ENCODE data around the gene SAMD15.
A peak's percentile ranks its signal among the peaks of the same experiment; 100 is the strongest.
"Not testable (repeated sequence)": the region's sequence is repeated elsewhere in the genome, so short reads cannot be mapped to it uniquely, and the experiment has no call there.

Gene SAMD15

GRCh38 chr14:77375973-77376770 lies 1.0 kb upstream of the SAMD15 start:
- peak; percentile 9 to 23 for DNase-seq (ENCODE audit: low read depth in 2 of 2)

GRCh38 chr14:77377502-77377844 lies 294 bp downstream of the SAMD15 start:
- DNase-seq (ENCODE audit: low read depth in 2 of 2), result no peak

- DNase-seq (ENCODE audit: low read depth in 2 of 2), result no peak
These were observed 1.5 kb downstream of the SAMD15 start for GRCh38 chr14:77378701-77379100.

- DNase-seq (ENCODE audit: low read depth in 2 of 2), result no peak
These were observed 13.0 kb downstream of the SAMD15 start for GRCh38 chr14:77390188-77390587.

GRCh38 chr14:77400216-77400615 lies 23.0 kb downstream of the SAMD15 start:
- no peak for DNase-seq (ENCODE audit: low read depth in 2 of 2)

GRCh38 chr14:77403768-77404167 lies 26.6 kb downstream of the SAMD15 start:
- no peak for DNase-seq (ENCODE audit: low read depth in 2 of 2)

GRCh38 chr14:77406086-77406485 lies 28.9 kb downstream of the SAMD15 start:
- no peak for DNase-seq (ENCODE audit: low read depth in 2 of 2)

- DNase-seq (ENCODE audit: low read depth in 2 of 2), result no peak
These were observed 29.5 kb downstream of the SAMD15 start for GRCh38 chr14:77406718-77407117.

GRCh38 chr14:77407158-77407557 lies 30.0 kb downstream of the SAMD15 start:
- no peak for DNase-seq (ENCODE audit: low read depth in 2 of 2)

GRCh38 chr14:77409131-77409533 lies 32.0 kb downstream of the SAMD15 start:
- DNase-seq (ENCODE audit: low read depth in 2 of 2), result no peak

- DNase-seq (ENCODE audit: low read depth in 2 of 2), result not testable (repeated sequence)
These were observed 38.3 kb downstream of the SAMD15 start for GRCh38 chr14:77415403-77416030.

- not testable (repeated sequence) for DNase-seq (ENCODE audit: low read depth in 2 of 2)
These were observed 38.9 kb downstream of the SAMD15 start for GRCh38 chr14:77416098-77416497.

GRCh38 chr14:77416836-77417235 lies 39.7 kb downstream of the SAMD15 start:
- no peak for DNase-seq (ENCODE audit: low read depth in 2 of 2)

GRCh38 chr14:77421201-77421600 lies 44.0 kb downstream of the SAMD15 start:
- no peak for DNase-seq (ENCODE audit: low read depth in 2 of 2)

- no peak for DNase-seq (ENCODE audit: low read depth in 2 of 2)
These were observed 46.2 kb downstream of the SAMD15 start, which contains the start of gene NOXRED1 for GRCh38 chr14:77423423-77423822. Gene NOXRED1 (minus strand): TSS chr14:77423523. CDS start chr14:77422889, 634 bp downstream.

GRCh38 chr14:77424862-77425261 lies 47.7 kb downstream of the SAMD15 start:
- DNase-seq (ENCODE audit: low read depth in 2 of 2), result no peak

GRCh38 chr14:77426396-77426795 lies 49.2 kb downstream of the SAMD15 start:
- no peak for DNase-seq (ENCODE audit: low read depth in 2 of 2)

- no peak for DNase-seq (ENCODE audit: low read depth in 2 of 2)
These were observed 58.9 kb downstream of the SAMD15 start for GRCh38 chr14:77436042-77436441.

- DNase-seq (ENCODE audit: low read depth in 2 of 2), result no peak
These were observed 61.4 kb downstream of the SAMD15 start for GRCh38 chr14:77438596-77438995.

- no peak for DNase-seq (ENCODE audit: low read depth in 2 of 2)
These were observed 62.7 kb downstream of the SAMD15 start for GRCh38 chr14:77439861-77440260.
